Smooth muscle cell (in vitro differentiated cells): ENCODE measurements around the gene CASQ2. TPM values are rescaled to one million over a fixed set of nuclear protein-coding genes. Genes with fewer than 3 reads are reported as not detected.
A peak's percentile ranks its signal among the peaks of the same experiment; 100 is the strongest.

Experiments used
- DNase-seq: peaks from one replicate; lab custom pipeline; 2025; ENCODE audit not compliant: unreplicated experiment; lab: John Stamatoyannopoulos, UW
- H2AFZ ChIP-seq: fragments of 200-600 bp; sonication (generic); 2 replicates; pipeline ENCODE4 v1.6.0; 2016; ENCODE audit warnings: antibody characterized with exemption, low read depth, mild to moderate bottlenecking
- H3F3A ChIP-seq: fragments of 200-600 bp; sonication (generic); 2 replicates; pipeline ENCODE4 v1.6.0; 2017; ENCODE audit warnings: antibody characterized with exemption, low read depth
- H3K27ac ChIP-seq: fragments of 200-600 bp; sonication (generic); 2 replicates; pipeline ENCODE4 v1.5.1; 2016; ENCODE audit warnings: low read depth, mild to moderate bottlenecking
- H3K27me3 ChIP-seq: fragments of 200-600 bp; sonication (generic); 2 replicates; pipeline ENCODE4 v1.6.1; 2016; ENCODE audit warnings: low read depth, mild to moderate bottlenecking
- H3K36me3 ChIP-seq: fragments of 200-600 bp; sonication (generic); 2 replicates; pipeline ENCODE4 v1.5.1; 2016; ENCODE audit warnings: low read depth
- H3K4me1 ChIP-seq: fragments of 200-600 bp; sonication (generic); 2 replicates; pipeline ENCODE4 v1.5.1; 2016; ENCODE audit warnings: low read depth
- H3K4me2 ChIP-seq: fragments of 200-600 bp; sonication (generic); 2 replicates; pipeline ENCODE4 v1.6.0; 2016; ENCODE audit warnings: mild to moderate bottlenecking
- H3K4me3 ChIP-seq: fragments of 200-600 bp; sonication (generic); 2 replicates; pipeline ENCODE4 v1.5.1; 2016; ENCODE audit warnings: mild to moderate bottlenecking
- H3K79me2 ChIP-seq: fragments of 200-600 bp; sonication (generic); 2 replicates; pipeline ENCODE4 v1.6.0; 2016; ENCODE audit warnings: low read depth, mild to moderate bottlenecking
- H3K9ac ChIP-seq: fragments of 200-600 bp; sonication (generic); 2 replicates; pipeline ENCODE4 v1.6.0; 2016; ENCODE audit warnings: low read depth
- H3K9me3 ChIP-seq: fragments of 200-600 bp; sonication (generic); replicated peaks from 2 replicates; pipeline ENCODE4 v1.5.1; 2016; ENCODE audit warnings: low read depth
- H4K20me1 ChIP-seq: fragments of 200-600 bp; sonication (generic); 2 replicates; pipeline ENCODE4 v1.6.0; 2016; ENCODE audit warnings: low read depth
- WGBS: methylation state at CpG from one replicate; pipeline ENCODE4 v1.1.7; 2016; ENCODE audit warnings: low lambda C conversion rate; 5-methylcytosine and 5-hydroxymethylcytosine counted together
- polyA plus RNA-seq: library from polyadenylated mRNA; unstranded; fragments of >200 nt; fragmentation: Nextera tagmentation; extraction: Ambion mirVana; gene quantifications from 2 replicates; pipeline ENCODE4 v1.2.1, GENCODE V29; 2016
- total RNA-seq: library from RNA; depleted of rRNA; stranded (reverse); fragments of >200 nt; gene quantifications from 2 replicates; pipeline ENCODE4 v1.2.3, GENCODE V29; 2014
- TF ChIP-seq, protein P1 (sequence below): fragments of 200-600 bp; sonication (generic); IDR thresholded peaks from 2 replicates; pipeline ENCODE4 v1.5.1; 2017; ENCODE audit warnings: borderline replicate concordance, mild to moderate bottlenecking, antibody characterized with exemption; ENCODE audit not compliant: insufficient read depth, poor library complexity, severe bottlenecking

CASQ2 gene
- total and polyA plus RNA-seq, 2 experiments from 2014 or later = not detected

DNA sequence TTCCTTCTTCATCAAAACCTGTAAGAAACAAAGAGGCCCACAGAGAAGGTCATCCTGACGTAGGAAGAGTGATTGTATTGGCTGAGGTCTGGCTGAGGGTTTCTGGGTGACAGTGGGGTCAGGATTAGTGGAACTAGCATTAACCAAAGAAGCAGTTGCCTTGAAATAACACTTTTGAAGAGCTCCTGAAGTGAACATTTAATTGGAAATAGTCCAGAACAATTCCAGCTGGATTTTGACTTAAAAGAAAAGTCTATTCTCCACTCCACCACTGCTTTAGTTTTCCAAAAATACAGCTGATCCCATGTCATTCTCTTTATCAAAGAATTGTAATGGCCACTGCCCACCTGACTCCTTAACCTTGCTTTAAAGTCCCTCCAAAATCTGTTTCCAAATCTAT is 27.7 kb downstream of the CASQ2 start:
- Histone ChIP-seq H3K9ac (no peak overlapping the region), H4K20me1 (no peaks in the 10 kb centered on the region), H3K4me1 (no peaks in the 10 kb centered on the region), H3K4me2 (no peak overlapping the region), H3K36me3 (no peaks in the 10 kb centered on the region), H3F3A (no peaks in the 10 kb centered on the region), H3K27ac (no peak overlapping the region), H3K27me3 (no peaks in the 10 kb centered on the region), H2AFZ (no peak overlapping the region), H3K9me3 (no peaks in the 10 kb centered on the region), H3K4me3 (no peak overlapping the region), H3K79me2 (no peaks in the 10 kb centered on the region)
- TF ChIP-seq, protein P1, sequence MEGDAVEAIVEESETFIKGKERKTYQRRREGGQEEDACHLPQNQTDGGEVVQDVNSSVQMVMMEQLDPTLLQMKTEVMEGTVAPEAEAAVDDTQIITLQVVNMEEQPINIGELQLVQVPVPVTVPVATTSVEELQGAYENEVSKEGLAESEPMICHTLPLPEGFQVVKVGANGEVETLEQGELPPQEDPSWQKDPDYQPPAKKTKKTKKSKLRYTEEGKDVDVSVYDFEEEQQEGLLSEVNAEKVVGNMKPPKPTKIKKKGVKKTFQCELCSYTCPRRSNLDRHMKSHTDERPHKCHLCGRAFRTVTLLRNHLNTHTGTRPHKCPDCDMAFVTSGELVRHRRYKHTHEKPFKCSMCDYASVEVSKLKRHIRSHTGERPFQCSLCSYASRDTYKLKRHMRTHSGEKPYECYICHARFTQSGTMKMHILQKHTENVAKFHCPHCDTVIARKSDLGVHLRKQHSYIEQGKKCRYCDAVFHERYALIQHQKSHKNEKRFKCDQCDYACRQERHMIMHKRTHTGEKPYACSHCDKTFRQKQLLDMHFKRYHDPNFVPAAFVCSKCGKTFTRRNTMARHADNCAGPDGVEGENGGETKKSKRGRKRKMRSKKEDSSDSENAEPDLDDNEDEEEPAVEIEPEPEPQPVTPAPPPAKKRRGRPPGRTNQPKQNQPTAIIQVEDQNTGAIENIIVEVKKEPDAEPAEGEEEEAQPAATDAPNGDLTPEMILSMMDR = no peak
- WGBS = 94% methylated on average over 1 of the region's 1 CpG
- no peak for DNase-seq

DNA sequence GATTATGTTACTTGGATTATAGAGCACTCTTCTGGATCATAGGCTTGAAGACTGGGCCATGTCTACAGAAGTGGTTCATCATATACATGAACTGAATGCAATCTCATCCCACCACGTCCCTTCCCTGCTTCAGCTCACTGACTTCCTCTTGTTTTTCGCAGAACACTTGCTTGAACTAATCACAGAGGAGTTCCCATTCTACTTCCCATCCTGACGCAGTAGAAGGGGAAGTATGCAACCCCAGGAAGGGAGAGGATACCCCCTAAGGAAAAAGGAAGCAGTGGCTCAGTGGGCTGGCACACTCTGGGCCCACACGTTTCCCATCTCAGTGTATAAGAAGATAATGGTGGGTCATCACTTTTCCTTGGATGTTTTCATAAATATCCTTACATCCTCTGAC is 36.2 kb downstream of the CASQ2 start:
- TF ChIP-seq, protein P1 = no peak
- no peaks in the 10 kb centered on the region for H3K36me3 ChIP-seq
- no peak overlapping the region for H3K4me3 ChIP-seq
- H3K27ac ChIP-seq = no peak overlapping the region
- no peak overlapping the region for H3K4me2 ChIP-seq
- H2AFZ ChIP-seq = no peak overlapping the region
- H3K9ac ChIP-seq = no peak overlapping the region
- WGBS = 83% methylated on average over 4 of the region's 4 CpGs
- peaks cover 8% of the 10 kb centered on the region for H3F3A ChIP-seq
- H3K79me2 ChIP-seq = no peaks in the 10 kb centered on the region
- no peaks in the 10 kb centered on the region for H4K20me1 ChIP-seq
- no peaks in the 10 kb centered on the region for H3K9me3 ChIP-seq
- no peaks in the 10 kb centered on the region for H3K4me1 ChIP-seq
- no peak for DNase-seq
- no peaks in the 10 kb centered on the region for H3K27me3 ChIP-seq

DNA sequence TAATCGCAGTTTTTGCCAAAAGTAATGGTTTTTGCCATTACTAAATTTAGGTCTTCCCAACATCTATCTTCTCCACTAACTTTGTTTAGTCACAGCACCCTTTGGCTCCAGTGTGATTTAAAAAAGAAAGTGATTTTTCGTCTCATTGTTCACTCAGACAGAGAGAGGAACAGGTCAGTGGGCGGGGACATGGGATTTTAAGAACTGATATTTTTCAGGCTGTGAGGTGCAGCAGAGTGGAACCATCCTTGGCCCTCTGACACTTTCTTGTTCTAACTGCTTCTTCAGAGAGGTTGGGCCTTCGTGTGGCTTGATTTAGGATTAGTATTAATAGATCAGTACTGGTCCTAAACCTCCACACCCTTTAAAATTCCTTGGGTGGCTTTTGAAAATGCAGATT is 38.8 kb downstream of the CASQ2 start:
- peaks cover 8% of the 10 kb centered on the region for H3F3A ChIP-seq
- no peaks in the 10 kb centered on the region for H3K4me1 ChIP-seq
- H3K79me2 ChIP-seq = no peaks in the 10 kb centered on the region
- no peaks in the 10 kb centered on the region for H3K27me3 ChIP-seq
- WGBS = 96% methylated on average over 4 of the region's 4 CpGs
- H3K4me3 ChIP-seq = no peak overlapping the region
- no peak overlapping the region for H3K9ac ChIP-seq
- no peak overlapping the region for H3K4me2 ChIP-seq
- H3K27ac ChIP-seq = no peak overlapping the region
- H3K36me3 ChIP-seq = no peaks in the 10 kb centered on the region
- H3K9me3 ChIP-seq = no peaks in the 10 kb centered on the region
- TF ChIP-seq, protein P1 = no peak
- no peaks in the 10 kb centered on the region for H4K20me1 ChIP-seq
- DNase-seq = no peak
- no peak overlapping the region for H2AFZ ChIP-seq

DNA sequence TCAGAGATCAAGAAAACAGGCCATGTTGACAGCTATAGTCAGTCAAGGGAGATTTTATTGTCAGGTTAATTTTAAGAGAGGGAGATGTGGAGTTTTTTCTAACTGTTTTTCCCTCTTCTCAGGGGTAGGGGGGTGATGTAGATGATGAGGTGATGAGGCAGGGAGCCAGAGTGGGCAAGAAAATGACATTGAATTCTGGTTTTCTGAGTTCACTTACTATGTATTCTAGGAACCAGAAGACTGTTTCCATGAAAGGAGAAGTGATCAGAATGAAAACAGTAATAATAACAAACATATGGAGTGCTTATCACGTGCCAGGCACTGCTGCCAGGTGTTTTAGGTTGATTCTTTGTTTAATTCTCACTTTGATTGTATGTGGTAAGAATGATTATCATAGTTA is 40.2 kb downstream of the CASQ2 start:
- H3K79me2 ChIP-seq = no peaks in the 10 kb centered on the region
- no peaks in the 10 kb centered on the region for H3K36me3 ChIP-seq
- H3K27ac ChIP-seq = peak overlapping the region; percentile 89
- peak overlapping the region; percentile 79 for H3K9ac ChIP-seq
- no peaks in the 10 kb centered on the region for H3K4me1 ChIP-seq
- H3K9me3 ChIP-seq = no peaks in the 10 kb centered on the region
- H3K27me3 ChIP-seq = no peaks in the 10 kb centered on the region
- H2AFZ ChIP-seq = no peak overlapping the region
- no peaks in the 10 kb centered on the region for H4K20me1 ChIP-seq
- WGBS = 87% methylated on average over 1 of the region's 1 CpG
- TF ChIP-seq, protein P1 = no peak
- H3F3A ChIP-seq = peaks cover 8% of the 10 kb centered on the region
- peak overlapping the region; percentile 62 for H3K4me2 ChIP-seq
- DNase-seq = no peak
- no peak overlapping the region for H3K4me3 ChIP-seq
